ENCODE data around the gene U2AF2.

U2AF2 gene

GRCh38 chr19:55644191-55644833 is 10.5 kb upstream of the U2AF2 start:
- DNase-seq, result no peak

- no peak for DNase-seq
These were observed 9.9 kb upstream of the U2AF2 start for GRCh38 chr19:55644842-55645511.

GRCh38 chr19:55645512-55645881 is 9.3 kb upstream of the U2AF2 start:
- DNase-seq, result no peak

GRCh38 chr19:55646889-55647731 is 7.7 kb upstream of the U2AF2 start:
- no peak for DNase-seq

GRCh38 chr19:55647732-55648584 is 6.9 kb upstream of the U2AF2 start, which contains the start of gene CCDC106:
Gene CCDC106 (plus strand): TSS chr19:55648212. CDS start chr19:55649047, 835 bp downstream.
- no peak for DNase-seq

- DNase-seq, result no peak
These were observed 6.1 kb upstream of the U2AF2 start for GRCh38 chr19:55648585-55649267.

- DNase-seq, result no peak
These were observed 5.3 kb upstream of the U2AF2 start for GRCh38 chr19:55649268-55650125.

- no peak for DNase-seq
These were observed 4.7 kb upstream of the U2AF2 start for GRCh38 chr19:55650126-55650557.

- DNase-seq, result no peak
These were observed 4.1 kb upstream of the U2AF2 start for GRCh38 chr19:55650602-55651230.

- DNase-seq, result no peak
These were observed 3.6 kb upstream of the U2AF2 start for GRCh38 chr19:55651236-55651635.

GRCh38 chr19:55652311-55653128 is 2.3 kb upstream of the U2AF2 start:
- no peak for DNase-seq

- peak; percentile 91 for DNase-seq
These were observed 1.0 kb upstream of the U2AF2 start for GRCh38 chr19:55653651-55654322.

GRCh38 chr19:55654323-55654867 is 440 bp upstream of the U2AF2 start:
- peak; percentile 91 for DNase-seq

- DNase-seq, result no peak
These were observed 809 bp downstream of the U2AF2 start for GRCh38 chr19:55655648-55656040.

GRCh38 chr19:55656552-55656951 is 1.7 kb downstream of the U2AF2 start:
- no peak for DNase-seq

- DNase-seq, result no peak
These were observed 2.3 kb downstream of the U2AF2 start for GRCh38 chr19:55656988-55657747.

- no peak for DNase-seq
These were observed 4.1 kb downstream of the U2AF2 start for GRCh38 chr19:55658846-55659459.

GRCh38 chr19:55659822-55660221 is 5.0 kb downstream of the U2AF2 start:
- no peak for DNase-seq
